ENCODE results near the gene BARHL1. TPM values are rescaled to one million over a fixed set of nuclear protein-coding genes. Genes with fewer than 3 reads are reported as not detected.

Gene BARHL1
- total and polyA plus RNA-seq, 2 of the 4 experiments (the other 2 are of a cell fraction): not detected

GRCh38 chr9:132609184-132609583, 26.8 kb downstream of the BARHL1 start:
- Histone ChIP-seq H2BK15ac (ENCODE audit: low read depth, low read length) (no peak overlapping the region), H3K4me3 (ENCODE audit: insufficient read depth, low read depth, low read length) (no peak overlapping the region), H3K18ac (ENCODE audit: low read depth, low read length) (no peak overlapping the region), H3K23ac (ENCODE audit: low read depth, low read length) (no peak overlapping the region), H2AFZ (replicated peaks; ENCODE audit: low read length, poor library complexity) (no peak overlapping the region), H4K5ac (ENCODE audit: low read depth, low read length) (no peak overlapping the region), H3K4me1 (ENCODE audit: control insufficient read depth, insufficient read depth, low read length) (peaks cover 3% of the 10 kb centered on the region), H3K9ac (ENCODE audit: low read depth, low read length) (no peak overlapping the region), H3K36me3 (ENCODE audit: control insufficient read depth, insufficient read depth, low read length) (peaks cover 24% of the 10 kb centered on the region), H4K91ac (ENCODE audit: insufficient read depth, low read depth, low read length) (no peak overlapping the region), H4K8ac (ENCODE audit: low read depth in 2 of 2, low read length in 2 of 2) (no peak overlapping the region), H2AK9ac (replicated peaks; ENCODE audit: low read depth, low read length, poor library complexity) (no peak overlapping the region), H2BK20ac (ENCODE audit: low read depth, low read length) (no peak overlapping the region), H3K9me3 (ENCODE audit: control insufficient read depth, insufficient read depth, low read length) (no peaks in the 10 kb centered on the region), H3K4me2 (ENCODE audit: low read depth, low read length) (no peak overlapping the region), H2BK120ac (ENCODE audit: low read depth, low read length) (no peak overlapping the region), H2BK5ac (ENCODE audit: low read depth, low read length, poor library complexity, severe bottlenecking) (no peak overlapping the region), H2AK5ac (ENCODE audit: low read depth, low read length) (no peak overlapping the region), H3K9me1 (ENCODE audit: insufficient read depth, low read length) (peaks cover 3% of the 10 kb centered on the region), H3K27ac (ENCODE audit: insufficient read depth, low read length) (no peak overlapping the region), H3K14ac (replicated peaks; ENCODE audit: low read depth, low read length) (no peak overlapping the region), H3K27me3 (ENCODE audit: control insufficient read depth, insufficient read depth, low read length) (no peaks in the 10 kb centered on the region), H4K20me1 (ENCODE audit: insufficient read depth, low read length) (peaks cover 15% of the 10 kb centered on the region; the same call in 1 of the 2 replicates), H3K56ac (ENCODE audit: extremely low read depth, insufficient read depth, low read length) (no peak overlapping the region), H3K79me1 (ENCODE audit: low read depth in 1 of 2, low read length in 2 of 2) (peaks cover 0 to 6% of the 10 kb centered on the region in 2 experiments; a peak in 1 of 4 replicates), H3K4ac (ENCODE audit: low read depth, low read length) (no peak overlapping the region)
- dilution Hi-C loops (cut with HindIII; ENCODE audit: low sequenced_read_pairs, unreplicated experiment) (no loop called here), intact Hi-C loops (cut with micrococcal nuclease) (no loop called here), in situ Hi-C loops (cut with MboI; ENCODE audit: low sequenced_read_pairs) (no loop called here)
- no peak for TF ChIP-seq POLR2A (IDR thresholded peaks at IDR 0.05; ENCODE audit: low read depth, low read length)
- TF ChIP-seq, protein P1, sequence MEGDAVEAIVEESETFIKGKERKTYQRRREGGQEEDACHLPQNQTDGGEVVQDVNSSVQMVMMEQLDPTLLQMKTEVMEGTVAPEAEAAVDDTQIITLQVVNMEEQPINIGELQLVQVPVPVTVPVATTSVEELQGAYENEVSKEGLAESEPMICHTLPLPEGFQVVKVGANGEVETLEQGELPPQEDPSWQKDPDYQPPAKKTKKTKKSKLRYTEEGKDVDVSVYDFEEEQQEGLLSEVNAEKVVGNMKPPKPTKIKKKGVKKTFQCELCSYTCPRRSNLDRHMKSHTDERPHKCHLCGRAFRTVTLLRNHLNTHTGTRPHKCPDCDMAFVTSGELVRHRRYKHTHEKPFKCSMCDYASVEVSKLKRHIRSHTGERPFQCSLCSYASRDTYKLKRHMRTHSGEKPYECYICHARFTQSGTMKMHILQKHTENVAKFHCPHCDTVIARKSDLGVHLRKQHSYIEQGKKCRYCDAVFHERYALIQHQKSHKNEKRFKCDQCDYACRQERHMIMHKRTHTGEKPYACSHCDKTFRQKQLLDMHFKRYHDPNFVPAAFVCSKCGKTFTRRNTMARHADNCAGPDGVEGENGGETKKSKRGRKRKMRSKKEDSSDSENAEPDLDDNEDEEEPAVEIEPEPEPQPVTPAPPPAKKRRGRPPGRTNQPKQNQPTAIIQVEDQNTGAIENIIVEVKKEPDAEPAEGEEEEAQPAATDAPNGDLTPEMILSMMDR (conservative IDR thresholded peaks at IDR 0.05; ENCODE audit: low read depth, low read length): no peak
- no peak for TF ChIP-seq MAZ (IDR thresholded peaks at IDR 0.05; ENCODE audit: borderline replicate concordance, low read depth, low read length)
- no peak for TF ChIP-seq SMC3 (IDR thresholded peaks at IDR 0.05; ENCODE audit: low read depth, low read length)
- no peak for TF ChIP-seq NFE2L2 (IDR thresholded peaks at IDR 0.05; ENCODE audit: low read depth, low read length)
- no peak for TF ChIP-seq FOS (IDR thresholded peaks at IDR 0.05; ENCODE audit: low read depth, low read length)
- TF ChIP-seq, protein P2, sequence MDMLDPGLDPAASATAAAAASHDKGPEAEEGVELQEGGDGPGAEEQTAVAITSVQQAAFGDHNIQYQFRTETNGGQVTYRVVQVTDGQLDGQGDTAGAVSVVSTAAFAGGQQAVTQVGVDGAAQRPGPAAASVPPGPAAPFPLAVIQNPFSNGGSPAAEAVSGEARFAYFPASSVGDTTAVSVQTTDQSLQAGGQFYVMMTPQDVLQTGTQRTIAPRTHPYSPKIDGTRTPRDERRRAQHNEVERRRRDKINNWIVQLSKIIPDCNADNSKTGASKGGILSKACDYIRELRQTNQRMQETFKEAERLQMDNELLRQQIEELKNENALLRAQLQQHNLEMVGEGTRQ (IDR thresholded peaks at IDR 0.05; ENCODE audit: low read depth, low read length): no peak
- TF ChIP-seq RCOR1 (IDR thresholded peaks at IDR 0.05; ENCODE audit: insufficient replicate concordance, low read length): no peak
- TF ChIP-seq CEBPB (IDR thresholded peaks at IDR 0.05; ENCODE audit: low read depth, low read length): no peak
- no peak for TF ChIP-seq MAFK (IDR thresholded peaks at IDR 0.05; ENCODE audit: low read depth, low read length)
- TF ChIP-seq, protein P3, sequence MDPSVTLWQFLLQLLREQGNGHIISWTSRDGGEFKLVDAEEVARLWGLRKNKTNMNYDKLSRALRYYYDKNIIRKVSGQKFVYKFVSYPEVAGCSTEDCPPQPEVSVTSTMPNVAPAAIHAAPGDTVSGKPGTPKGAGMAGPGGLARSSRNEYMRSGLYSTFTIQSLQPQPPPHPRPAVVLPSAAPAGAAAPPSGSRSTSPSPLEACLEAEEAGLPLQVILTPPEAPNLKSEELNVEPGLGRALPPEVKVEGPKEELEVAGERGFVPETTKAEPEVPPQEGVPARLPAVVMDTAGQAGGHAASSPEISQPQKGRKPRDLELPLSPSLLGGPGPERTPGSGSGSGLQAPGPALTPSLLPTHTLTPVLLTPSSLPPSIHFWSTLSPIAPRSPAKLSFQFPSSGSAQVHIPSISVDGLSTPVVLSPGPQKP (IDR thresholded peaks at IDR 0.05; ENCODE audit: borderline replicate concordance, low read depth, low read length): no peak
- TF ChIP-seq MXI1 (IDR thresholded peaks at IDR 0.05; ENCODE audit: borderline replicate concordance, low read depth, low read length): no peak
- no peak for TF ChIP-seq CHD1 (IDR thresholded peaks at IDR 0.05; ENCODE audit: low read depth, low read length)
- no peak for TF ChIP-seq BHLHE40 (IDR thresholded peaks at IDR 0.05; ENCODE audit: low read depth, low read length)
- TF ChIP-seq RFX5 (IDR thresholded peaks at IDR 0.05; ENCODE audit: low read depth, low read length): no peak
- no peak for TF ChIP-seq RAD21 (IDR thresholded peaks at IDR 0.05; ENCODE audit: low read length)
- WGBS, 2 experiments (ENCODE audit: extremely low coverage in 2 of 2, insufficient read length in 1 of 2): 60% methylated on average over 1 of the region's 9 CpGs; no CpG with 5 or more reads in 1 of the 2 experiments
- DNase-seq: no peak
- CTCF ChIA-PET: no interaction called here
- POLR2A ChIA-PET (ENCODE audit: unreplicated experiment): no interaction called here
- no TSS peak for BruUV-seq (replicated peaks)
- ATAC-seq (ENCODE audit: low read depth): no peak

All from IMR-90 (cell line).